BE2C (cell line): ENCODE data around the gene PTK7.
A peak's percentile ranks its signal among the peaks of the same experiment; 100 is the strongest.

Experiments used
- DNase-seq: peaks from one replicate; pipeline ENCODE4 v3.0.0-alpha.2; 2020
- H3K27me3 ChIP-seq: fragments of 250-450 bp; sonication (Bioruptor Pico); 2 replicates; pipeline ENCODE4 v1.5.1; 2020; ENCODE audit warnings: mild to moderate bottlenecking
- H3K36me3 ChIP-seq: fragments of 250-450 bp; sonication (Bioruptor Pico); 2 replicates; pipeline ENCODE4 v1.5.1; 2020; ENCODE audit warnings: mild to moderate bottlenecking
- H3K4me1 ChIP-seq: fragments of 250-450 bp; sonication (Bioruptor Pico); 2 replicates; pipeline ENCODE4 v1.5.1; 2020
- H3K4me3 ChIP-seq: 2 replicates; pipeline ENCODE4 v1.5.1; 2011; ENCODE audit warnings: low read depth, low read length
- H3K9me3 ChIP-seq: fragments of 250-450 bp; sonication (Bioruptor Pico); 2 replicates; pipeline ENCODE4 v1.5.1; 2020
- CTCF ChIP-seq: IDR thresholded peaks from 2 replicates; pipeline ENCODE4 v1.5.1; 2012; ENCODE audit warnings: mild to moderate bottlenecking, low read depth, low read length

The PTK7 gene

GRCh38 chr6:43060034-43060754, 15.9 kb upstream of the PTK7 start:
- Histone ChIP-seq H3K4me3 (peak overlapping the region; percentile 94), H3K9me3 (no peaks in the 10 kb centered on the region), H3K4me1 (peaks cover 4% of the 10 kb centered on the region; the same call in 1 of the 2 replicates), H3K27me3 (no peaks in the 10 kb centered on the region), H3K36me3 (peaks cover 8% of the 10 kb centered on the region)
- TF ChIP-seq CTCF, result no peak
- no peak for DNase-seq

GRCh38 chr6:43060755-43061633, 15.1 kb upstream of the PTK7 start:
- DNase-seq, result no peak
- Histone ChIP-seq H3K9me3 (no peaks in the 10 kb centered on the region), H3K27me3 (no peaks in the 10 kb centered on the region), H3K4me1 (peaks cover 4% of the 10 kb centered on the region; the same call in 1 of the 2 replicates), H3K4me3 (no peak overlapping the region), H3K36me3 (peaks cover 6% of the 10 kb centered on the region)
- no peak for TF ChIP-seq CTCF

- DNase-seq, result no peak
- no peak for TF ChIP-seq CTCF
- Histone ChIP-seq H3K36me3 (peaks cover 3% of the 10 kb centered on the region), H3K4me1 (peaks cover 4% of the 10 kb centered on the region; the same call in 1 of the 2 replicates), H3K4me3 (no peak overlapping the region), H3K27me3 (no peaks in the 10 kb centered on the region), H3K9me3 (no peaks in the 10 kb centered on the region)
Measured at GRCh38 chr6:43061861-43062260, 14.3 kb upstream of the PTK7 start.

GRCh38 chr6:43062818-43063217, 13.3 kb upstream of the PTK7 start:
- no peaks in the 10 kb centered on the region for H3K9me3 ChIP-seq
- no peaks in the 10 kb centered on the region for H3K27me3 ChIP-seq
- no peak for TF ChIP-seq CTCF
- no peak for DNase-seq
- H3K36me3 ChIP-seq, result no peaks in the 10 kb centered on the region; the same call in 1 of the 2 replicates
- H3K4me3 ChIP-seq, result no peak overlapping the region
- H3K4me1 ChIP-seq, result peaks cover 4% of the 10 kb centered on the region; the same call in 1 of the 2 replicates

GRCh38 chr6:43070028-43070632, 6.0 kb upstream of the PTK7 start:
- Histone ChIP-seq H3K27me3 (no peaks in the 10 kb centered on the region), H3K36me3 (no peaks in the 10 kb centered on the region), H3K4me3 (no peak overlapping the region), H3K9me3 (no peaks in the 10 kb centered on the region), H3K4me1 (no peaks in the 10 kb centered on the region)
- peak; percentile 77 for TF ChIP-seq CTCF
- peak; percentile 57 for DNase-seq
